NCI-H774 (cell line): Measurements from ENCODE around the gene APRT.

Source experiments
- DNase-seq: peaks from one replicate; lab custom pipeline; 2025; lab: John Stamatoyannopoulos, UW

Gene APRT, protein sequence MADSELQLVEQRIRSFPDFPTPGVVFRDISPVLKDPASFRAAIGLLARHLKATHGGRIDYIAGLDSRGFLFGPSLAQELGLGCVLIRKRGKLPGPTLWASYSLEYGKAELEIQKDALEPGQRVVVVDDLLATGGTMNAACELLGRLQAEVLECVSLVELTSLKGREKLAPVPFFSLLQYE

DNA sequence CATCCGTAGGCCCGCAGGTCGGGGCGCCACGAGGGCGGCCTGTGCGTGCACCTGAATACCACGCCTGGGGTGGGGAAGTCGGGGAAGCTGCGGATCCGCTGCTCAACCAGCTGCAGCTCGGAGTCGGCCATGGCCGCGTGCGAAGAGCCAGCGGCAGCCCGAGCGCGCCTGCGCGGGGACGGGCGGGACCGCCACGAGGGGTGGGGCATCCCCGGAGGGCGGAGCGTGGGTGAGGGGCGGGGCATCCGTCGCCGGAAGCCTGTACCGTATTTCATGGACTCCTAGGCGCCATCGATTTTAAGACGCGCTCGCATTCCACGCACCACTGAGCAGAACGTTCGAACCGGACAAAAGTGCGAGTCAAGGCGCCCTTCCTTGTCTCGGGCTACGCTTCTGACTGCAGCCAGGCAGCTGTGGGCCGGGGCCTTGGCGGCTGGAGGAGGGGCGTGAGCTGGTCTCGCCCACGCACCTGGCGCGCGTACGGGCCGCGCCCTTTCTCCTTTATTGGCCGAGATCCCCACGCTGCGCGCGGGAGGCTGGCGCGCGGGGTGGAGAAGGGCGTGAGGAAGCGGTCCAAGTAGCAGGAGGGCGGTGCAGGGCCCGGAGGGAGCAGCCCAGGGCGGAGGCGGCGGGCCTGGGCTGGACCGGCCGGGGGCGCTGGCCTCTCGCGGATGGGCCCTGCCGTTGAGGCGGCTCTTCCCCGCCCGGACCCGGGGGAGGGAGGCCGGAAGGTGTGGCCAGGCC is at the start of gene APRT:
Gene APRT (minus strand): TSS at position 160 of the 744 bp plus-strand sequence. CDS start 29 bp downstream, at position 131.
- DNase-seq: peak; percentile 59

DNA sequence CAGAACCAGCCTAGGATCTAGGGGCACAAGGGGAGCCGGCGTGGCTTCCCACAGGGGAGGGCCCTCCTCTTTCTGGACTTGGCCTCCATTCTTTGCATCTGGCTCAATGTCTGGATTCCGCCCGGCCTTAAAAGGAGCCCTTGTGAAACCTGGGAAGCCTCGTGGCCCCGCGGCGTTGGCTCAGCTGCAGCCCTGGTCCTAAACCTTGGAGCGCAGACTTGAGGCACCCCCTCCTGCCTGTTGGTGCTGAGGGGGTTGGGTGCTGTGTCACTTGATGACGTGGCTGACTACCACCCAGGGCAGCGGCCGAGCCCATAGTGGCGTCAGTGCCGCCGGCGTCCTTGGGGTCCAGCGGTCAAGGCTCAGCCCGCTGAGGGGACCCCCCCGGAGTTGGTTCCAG is 49.6 kb upstream of the APRT start:
- no peak for DNase-seq

DNA sequence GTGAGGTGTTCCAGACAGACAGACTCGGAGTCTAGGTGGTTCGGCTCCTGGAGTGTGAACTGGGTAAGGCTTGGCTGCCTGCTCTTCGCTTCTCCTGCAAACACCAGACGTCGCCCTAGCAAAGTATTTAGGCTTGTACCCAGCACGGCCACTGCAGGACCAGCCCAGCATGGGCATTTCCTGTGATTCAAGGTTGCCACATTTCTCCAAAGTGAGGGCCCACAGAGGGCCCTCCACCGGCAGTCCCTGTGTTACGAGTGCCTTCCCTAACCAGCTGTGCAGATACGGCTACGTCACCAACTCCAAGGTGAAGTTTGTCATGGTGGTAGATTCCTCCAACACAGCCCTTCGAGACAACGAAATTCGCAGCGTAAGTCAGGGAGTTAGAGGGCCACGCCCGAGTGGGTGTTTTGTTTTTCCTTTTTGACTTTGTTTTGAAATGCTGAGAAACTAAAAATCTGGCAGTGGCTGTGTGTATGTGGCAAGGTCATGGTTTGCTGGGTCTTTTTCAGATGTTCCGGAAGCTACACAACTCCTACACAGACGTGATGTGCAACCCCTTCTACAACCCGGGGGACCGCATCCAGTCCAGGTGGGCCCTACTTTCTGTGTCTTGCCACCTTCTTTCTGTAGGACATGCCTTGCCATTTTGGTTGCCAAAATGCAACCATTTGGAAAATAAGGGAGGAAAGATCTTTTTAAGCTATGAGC is 47.8 kb upstream of the APRT start:
- no peak for DNase-seq

DNA sequence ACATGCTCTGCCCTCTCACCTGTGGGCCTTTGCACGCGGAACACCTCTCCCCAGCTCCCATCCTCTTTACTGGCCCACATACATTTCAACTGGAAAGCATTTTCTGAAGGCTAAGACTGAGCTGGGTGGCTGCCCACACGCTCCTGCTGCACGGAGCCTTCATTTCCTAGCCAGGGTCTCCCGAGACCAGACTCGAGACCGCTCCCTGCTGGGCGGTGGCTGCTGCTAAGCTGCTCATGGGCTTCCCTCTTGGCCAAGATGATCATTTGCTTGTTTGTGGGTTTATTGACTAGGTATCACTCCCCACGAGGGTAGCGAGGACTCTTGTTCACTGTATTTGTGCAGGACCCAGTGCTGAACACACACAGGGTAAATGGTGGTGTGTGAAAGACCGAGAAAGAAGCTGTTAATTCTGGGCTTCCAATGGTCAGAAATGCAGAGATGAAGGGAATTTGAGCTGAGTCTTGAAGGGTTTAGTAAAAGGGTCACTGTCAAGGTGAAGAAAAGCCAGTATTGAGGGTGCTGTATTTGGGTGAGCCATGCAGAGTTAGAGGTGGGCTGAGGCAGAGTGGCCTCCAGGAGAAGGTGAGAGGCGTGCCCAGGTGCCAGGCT is 46.1 kb upstream of the APRT start:
- no peak for DNase-seq

DNA sequence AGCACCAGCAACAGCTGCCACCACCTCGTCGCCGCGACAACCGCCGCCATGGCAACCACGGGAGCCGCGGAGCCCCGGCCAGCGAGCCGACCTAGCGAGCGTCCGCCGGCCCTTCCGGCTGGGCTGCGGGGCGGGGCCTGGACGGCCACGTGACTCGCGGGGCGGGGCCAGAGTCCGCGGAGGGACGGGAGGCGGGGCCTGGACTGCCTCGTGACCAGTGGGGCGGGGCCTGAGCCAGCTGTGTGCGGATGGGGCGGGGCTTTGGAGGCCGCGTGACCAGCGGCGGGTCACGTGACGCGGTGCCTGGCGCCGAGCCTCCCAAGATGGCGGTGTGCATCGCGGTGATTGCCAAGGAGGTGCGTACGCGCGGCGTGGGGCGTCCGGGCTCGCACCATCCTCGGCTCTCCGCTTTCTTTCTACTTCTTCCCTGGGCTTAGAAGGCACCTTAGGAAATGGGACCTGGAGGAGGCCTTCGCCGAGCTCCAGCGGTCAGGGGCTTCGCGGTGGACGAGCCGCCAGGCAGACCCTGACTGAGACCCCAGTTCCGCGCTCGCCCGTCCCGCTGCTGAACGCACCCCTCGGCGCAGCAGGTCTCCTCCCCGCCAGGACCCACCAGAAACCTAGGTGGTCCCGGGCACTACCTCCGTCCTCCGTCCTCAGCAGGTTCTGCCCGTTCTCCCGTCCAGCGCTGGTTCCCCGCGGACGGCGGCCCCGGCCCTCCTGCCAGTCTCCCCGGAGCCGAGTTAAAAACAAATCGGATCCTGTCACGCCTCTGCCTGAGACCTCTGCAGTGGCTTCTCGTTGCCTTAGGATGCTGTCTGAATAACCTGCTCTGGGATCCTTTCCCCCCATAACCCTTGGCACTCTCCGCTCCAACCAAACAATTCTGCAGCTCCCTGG is 45.4 kb upstream of the APRT start, which contains the start of the genes GALNS and TRAPPC2L:
Gene GALNS (minus strand): TSS at position 120 of the 900 bp plus-strand sequence. CDS start 70 bp downstream, at position 50.
Gene TRAPPC2L (plus strand): TSS at position 300 of the 900 bp plus-strand sequence. CDS start 24 bp downstream, at position 324.
- peak; percentile 82 for DNase-seq

DNA sequence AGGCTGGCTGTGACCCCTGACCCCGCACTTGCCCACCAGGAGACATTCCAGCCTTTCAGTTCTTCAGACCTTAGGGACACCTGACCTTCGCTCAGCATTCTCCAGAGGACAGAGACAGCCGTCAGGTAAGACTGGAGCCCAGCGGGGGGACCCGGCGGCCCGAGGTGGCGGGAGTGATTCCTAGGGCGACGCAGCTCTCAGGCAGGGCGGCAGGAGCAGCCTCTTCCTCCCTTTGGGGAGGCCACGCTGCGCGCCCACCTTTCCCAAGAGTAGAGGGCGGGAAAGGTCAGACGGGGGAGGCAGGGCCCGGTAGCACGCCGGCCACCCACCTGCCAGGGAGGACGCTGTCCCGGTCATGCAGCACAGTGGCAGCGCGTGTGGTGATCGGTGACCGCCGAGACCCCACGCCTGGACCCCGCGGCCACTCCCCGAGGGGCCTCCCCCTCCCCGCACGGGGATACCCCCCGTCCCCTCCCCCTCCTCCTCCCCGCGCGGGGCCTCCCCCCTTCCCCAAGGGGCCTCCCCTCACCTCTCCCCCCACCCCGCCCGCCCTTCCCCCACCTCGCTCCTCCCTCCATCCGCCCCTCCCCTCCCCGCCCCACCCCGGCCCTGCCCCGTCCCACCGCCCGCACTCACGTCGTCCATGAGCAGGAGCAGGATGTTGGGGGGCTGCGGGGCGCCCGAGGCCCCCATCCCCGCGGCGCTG is 44.5 kb upstream of the APRT start:
- no peak for DNase-seq

DNA sequence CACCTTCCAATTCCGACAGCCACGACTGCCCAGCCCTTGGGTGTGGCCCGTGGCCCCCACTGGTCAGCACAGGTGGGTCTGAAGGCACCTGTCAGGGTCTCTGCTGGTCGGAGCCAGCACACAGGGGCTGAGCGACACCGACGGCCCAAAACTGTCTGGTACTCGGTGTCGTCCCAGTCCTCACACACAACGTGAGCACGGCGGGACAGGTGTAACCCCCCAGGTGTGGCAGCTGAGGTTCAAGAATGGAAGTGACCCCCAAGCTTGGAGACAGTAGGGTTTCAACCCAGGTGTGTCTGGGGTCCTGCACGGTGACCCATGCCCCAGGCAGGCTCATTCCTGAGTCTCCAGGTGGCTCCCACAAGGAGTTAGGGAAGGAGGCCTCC is 44.0 kb upstream of the APRT start:
- DNase-seq: no peak

DNA sequence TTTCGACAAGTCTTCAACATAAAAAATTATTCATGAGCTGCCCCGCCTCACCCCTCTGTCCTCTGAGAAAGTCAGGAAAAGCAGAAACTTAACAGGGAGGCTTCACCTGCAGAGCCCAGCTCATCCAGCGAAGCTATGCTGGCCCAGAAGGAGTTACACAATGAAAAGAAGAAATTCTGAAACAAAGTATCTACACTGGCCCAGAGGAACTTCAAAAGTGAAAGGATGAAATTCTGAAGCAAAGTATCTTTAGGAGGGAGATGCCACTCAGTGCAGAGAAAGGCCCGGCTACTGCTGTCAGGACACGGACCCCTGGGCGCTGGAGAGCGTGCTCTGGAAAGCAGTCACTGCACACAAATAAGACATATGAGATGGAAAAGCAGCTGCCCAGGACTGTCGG is 43.4 kb upstream of the APRT start:
- DNase-seq: no peak

DNA sequence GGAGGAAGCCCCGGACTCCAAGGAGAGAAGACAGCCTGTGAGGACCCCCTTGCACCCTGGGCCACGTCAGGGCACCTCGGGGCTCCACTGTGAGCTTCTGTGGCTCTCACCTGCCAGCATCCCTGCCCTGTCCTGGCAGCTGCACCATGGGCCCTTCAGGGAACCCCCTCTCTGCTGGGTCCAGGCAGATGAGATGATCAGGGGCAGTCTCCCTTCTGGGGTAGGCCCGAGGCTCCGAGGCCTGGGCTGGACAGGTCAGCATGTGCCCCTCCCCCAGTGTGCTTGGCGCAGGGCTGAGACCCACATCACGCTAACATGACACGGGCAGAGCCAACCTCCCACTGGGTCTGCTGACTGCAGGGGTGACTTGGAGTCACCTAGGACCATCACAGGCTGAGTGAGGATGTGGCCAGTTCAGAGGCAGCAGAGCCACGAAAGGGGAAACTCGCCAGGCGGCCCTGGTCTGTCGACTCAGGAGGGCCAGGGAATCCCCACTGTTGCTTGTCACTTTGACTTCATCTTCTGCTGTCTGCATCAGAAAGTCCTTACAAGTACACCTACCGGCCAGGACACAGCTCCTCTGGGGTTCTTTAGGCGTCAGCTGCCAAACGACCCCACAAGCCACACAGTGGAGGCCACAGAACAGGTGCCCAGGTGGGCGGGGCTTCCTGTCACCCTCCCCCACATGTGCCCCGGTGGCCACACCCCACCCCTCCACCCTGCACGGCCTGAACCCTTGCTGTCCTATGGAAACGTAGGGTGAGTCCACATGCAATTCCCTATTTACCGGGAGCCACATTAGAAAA is 42.8 kb upstream of the APRT start:
- no peak for DNase-seq

DNA sequence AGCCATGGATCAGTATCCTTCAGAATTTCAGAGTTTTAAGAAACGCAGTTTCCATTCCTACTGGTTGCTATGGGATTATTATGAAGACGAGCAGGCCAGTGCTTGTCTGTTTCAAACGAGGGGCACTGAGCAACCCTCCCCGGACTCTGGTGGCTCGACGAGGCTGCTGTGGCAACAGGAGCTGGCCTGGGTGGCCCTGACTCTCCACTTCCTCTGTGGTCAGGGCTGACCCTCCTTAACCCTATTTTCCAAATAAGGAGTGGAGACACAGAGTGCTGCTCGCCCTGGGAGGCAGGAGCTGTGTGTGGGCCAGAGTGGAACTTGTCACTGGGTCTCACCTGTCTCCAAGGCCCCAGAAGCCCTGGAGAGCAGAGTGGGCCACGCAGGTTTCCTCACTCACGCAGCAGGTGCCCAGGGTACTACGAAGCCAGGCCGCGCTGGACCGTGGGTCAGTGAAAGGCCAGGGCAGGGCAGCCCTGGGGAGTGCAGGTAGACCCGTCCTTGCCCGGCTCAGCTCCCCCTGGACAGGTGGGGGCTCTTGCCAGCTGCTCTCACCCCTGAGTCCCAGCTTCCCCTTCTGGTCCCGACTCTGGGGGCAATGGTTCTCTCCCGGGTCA is 41.7 kb upstream of the APRT start:
- no peak for DNase-seq

DNA sequence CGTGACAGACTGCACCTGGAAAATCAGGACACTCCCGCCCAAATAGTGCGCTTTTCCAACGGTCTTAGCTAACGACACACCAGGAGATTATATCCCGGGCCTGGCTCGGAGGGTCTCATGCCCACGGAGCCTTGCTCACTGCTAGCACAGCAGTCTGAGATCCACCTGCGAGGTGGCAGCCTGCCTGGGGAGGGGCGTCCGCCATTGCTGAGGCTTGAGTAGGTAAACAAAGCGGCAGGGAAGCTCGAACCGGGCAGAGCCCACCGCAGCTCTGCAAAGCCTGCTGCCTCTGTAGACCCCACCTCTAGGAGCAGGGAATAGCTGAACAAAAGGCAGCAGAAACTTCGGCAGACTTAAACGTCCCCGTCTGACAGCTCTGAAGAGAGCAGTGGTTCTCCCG is 39.9 kb upstream of the APRT start:
- DNase-seq: no peak

DNA sequence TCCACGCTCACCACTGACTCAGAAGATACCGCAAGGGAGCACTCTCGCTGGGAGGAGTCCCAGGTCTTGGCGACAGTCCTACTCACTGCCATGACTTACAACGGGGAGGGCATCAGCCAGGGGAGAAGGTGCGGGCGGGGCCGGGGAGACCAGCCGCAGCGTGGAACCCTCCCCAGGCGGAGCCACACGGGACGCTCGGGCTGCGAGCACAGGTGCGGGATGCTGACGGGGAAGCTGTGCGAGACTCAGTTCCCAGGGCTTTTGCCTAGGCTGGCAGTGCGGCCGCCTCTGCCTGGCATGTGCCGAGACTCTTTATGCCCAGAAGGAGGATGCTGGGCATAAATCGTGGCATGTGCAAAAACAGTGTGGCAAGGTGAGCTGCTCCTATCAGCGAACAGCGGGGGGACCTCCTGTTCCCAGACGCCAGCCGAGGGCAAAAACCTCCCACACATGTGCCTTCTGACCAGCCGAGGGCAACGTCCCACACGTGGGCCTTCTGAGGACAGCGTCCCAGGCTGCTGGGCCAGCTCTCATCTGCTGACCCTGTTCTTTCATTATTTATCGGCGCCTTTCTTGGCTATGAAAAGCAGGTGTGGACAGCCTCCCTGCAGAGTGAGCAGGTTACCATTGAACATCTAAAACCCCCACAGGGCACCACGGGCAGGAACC is 38.9 kb upstream of the APRT start:
- no peak for DNase-seq

DNA sequence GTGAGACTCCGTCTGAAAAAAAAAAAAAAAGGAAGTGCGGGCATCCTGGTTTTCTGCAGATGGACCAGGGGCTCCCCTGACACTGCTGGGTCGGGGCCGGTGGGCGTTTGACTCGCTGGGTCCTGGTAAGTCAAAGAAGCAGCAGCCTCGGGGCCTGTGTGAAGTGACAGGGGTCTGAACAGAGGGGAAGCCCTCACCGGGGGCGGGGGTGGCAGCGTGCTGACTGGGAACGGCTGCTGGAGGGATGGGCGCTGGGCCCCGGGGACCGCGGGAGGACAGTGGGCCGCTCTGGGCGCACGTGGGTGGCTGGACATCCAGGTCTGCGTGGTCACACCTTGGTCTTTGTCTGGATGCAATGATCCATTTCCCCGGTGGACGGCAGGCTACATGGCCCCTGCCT is 36.8 kb upstream of the APRT start:
- no peak for DNase-seq

DNA sequence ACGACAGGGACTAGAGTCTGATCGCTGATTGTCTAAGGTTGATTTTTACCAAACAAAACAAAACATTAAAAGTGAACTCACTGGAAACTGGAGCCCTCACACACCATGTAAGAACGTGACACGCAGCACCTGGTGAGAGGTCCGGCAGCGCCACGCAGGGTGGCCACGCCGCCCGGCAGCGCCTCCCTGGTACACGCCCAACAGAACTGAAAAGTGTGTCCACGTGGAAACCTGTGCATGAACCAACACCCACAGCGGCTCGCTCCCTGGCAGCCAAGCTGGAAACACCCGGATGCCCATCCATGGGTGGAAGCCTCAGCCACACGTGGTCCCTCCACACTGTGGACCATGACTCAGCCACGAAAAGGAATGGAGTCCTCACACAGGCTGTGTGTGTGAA is 35.9 kb upstream of the APRT start:
- no peak for DNase-seq

DNA sequence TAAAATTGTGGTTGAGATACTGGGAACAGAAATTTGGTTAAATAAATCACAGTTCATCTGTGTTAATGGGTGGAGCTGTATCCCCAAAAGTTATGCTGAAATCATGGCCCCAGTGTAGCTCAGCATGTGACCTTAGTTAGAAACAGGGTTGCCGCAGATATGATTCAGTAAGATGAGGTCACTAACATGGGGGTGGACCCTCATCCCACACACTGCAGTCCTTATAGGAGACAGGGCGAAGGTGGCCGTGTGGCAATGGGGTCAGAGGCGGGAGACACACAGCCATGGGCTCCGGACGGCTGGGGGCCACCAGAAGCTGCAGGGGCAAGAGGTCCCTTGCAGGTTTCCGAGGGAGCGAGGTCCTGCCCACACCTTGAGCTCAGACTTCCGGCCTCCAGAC is 34.4 kb upstream of the APRT start:
- DNase-seq: no peak

DNA sequence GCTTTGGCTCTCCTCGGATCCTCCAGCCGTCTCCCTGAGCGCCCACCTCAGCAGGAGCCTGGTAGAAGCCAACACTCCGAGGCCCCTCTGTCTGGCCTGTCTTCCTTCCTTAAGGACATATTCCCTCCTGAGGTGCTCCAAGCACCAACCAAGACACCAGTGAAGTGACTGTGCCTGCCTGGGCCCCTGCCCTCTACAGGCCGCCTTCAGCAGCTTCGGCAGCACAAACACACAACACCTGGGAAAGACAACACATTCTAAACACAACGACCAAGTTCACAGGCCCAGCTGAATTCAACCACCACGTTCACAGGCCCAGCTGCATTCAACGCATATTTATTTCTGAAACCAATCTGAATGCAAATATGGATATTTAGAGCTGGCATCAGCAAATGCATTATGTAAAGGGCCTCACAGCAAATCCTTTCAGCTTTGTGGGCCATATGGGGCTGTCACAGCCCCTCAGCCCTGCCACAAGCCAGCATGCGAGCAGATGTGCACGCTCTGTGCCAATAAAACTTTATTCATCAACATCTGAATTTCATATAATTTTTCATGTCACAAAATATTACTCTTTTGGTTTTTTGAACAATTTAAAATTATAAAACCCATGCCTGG is 32.8 kb upstream of the APRT start:
- DNase-seq: no peak

DNA sequence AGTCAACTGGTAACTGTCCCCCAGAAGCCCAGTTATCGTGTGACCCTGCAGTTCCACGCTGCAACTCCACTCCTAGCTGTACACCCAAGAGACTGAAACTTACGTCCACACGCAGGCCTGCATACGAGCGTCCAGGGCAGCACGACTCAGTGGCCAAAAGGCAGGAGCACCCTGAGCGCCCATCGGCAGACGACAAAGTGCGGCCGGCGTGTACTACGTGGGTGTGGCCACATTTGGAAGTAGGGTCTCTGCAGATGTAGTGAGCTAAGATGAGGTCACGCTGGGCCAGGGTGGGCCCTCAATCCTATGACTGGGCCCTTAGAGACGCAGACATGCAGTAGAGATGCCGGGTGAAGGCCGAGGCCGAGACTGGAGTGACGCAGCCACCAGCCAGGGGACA is 31.5 kb upstream of the APRT start:
- DNase-seq: no peak

DNA sequence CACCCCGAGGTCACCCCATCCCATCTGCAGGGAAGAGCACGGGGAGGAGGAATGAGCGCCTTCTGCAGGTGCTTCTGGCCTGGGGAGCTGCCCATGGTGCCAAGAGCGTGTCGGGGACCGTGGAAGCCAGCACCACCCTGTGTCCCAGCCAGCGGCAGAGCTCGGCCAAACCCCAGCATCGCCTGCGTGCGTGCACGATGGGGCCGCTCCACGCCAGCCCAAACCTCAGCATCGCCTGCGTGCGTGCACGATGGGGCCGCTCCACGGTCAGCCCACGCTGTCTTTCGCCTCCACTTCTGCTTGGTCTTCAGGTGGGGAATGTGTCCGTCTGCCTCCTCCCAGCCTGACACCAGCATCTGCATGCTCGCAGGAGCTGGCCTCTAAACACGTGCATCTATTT is 31.1 kb upstream of the APRT start:
- no peak for DNase-seq

DNA sequence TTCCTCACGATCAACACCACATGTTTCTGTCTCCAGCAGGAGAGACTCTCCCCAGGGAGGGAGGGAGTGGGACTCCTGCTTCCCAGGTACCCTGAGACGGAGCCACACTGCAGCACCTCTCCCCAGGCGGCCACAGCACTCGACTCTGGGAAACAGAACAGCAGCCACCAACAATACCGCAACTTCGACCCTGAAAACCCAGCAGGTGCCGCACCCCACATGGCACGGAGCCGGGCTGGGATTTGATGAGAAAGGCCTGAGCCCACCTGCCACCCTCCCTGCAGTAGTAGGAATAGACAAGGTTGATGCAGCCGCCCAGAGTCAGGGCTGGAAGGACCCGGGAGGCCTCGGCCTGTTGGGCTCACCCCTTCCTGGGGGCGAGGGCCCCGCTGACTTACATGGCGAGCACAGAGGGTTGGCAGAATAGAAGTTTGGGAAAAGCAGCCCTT is 30.6 kb upstream of the APRT start:
- DNase-seq: no peak
